MCF 10A (cell line): ENCODE data around the gene TARP.

ENCODE experiments used
- BruUV-seq: library from RNA; stranded (reverse); fragments of 400-500 nt; replicated peaks from 2 replicates; lab custom pipeline; 2021; lab: Mats Ljungman, UMichigan
- CTCF ChIA-PET: fragments of 300-600 bp; sonication (Branson Sonifier 250); formaldehyde crosslinking; extraction: SDS; loops from one replicate; lab custom pipeline; 2021; ENCODE audit warnings: antibody characterized with exemption, inconsistent platforms; lab: Yijun Ruan, JAX
- POLR2A ChIA-PET: fragments of 300-600, 350-650 bp; sonication (Branson Sonifier 250); formaldehyde crosslinking; extraction: SDS; loops from one replicate; lab custom pipeline; 2020; ENCODE audit warnings: antibody characterized with exemption, inconsistent platforms; lab: Yijun Ruan, JAX
- DNase-seq: peaks from one replicate; pipeline ENCODE4 v3.0.0-alpha.2; 2018; ENCODE audit not compliant: unreplicated experiment
- H3K27ac Mint-ChIP-seq: one replicate; pipeline ENCODE4 v1.8.0; 2022; ENCODE audit warnings: mild to moderate bottlenecking, low read depth, mixed read lengths; ENCODE audit not compliant: unreplicated experiment
- H3K27me3 Mint-ChIP-seq: one replicate; pipeline ENCODE4 v1.8.0; 2022; ENCODE audit warnings: mixed read lengths; ENCODE audit not compliant: insufficient read depth, unreplicated experiment
- H3K36me3 Mint-ChIP-seq: one replicate; pipeline ENCODE4 v1.8.0; 2022; ENCODE audit warnings: mild to moderate bottlenecking, moderate library complexity, mixed read lengths; ENCODE audit not compliant: insufficient read depth, unreplicated experiment
- H3K4me1 Mint-ChIP-seq: one replicate; pipeline ENCODE4 v1.8.0; 2022; ENCODE audit warnings: mixed read lengths; ENCODE audit not compliant: insufficient read depth, unreplicated experiment
- H3K4me3 Mint-ChIP-seq: one replicate; pipeline ENCODE4 v1.8.0; 2022; ENCODE audit warnings: mild to moderate bottlenecking, moderate library complexity, mixed read lengths; ENCODE audit not compliant: unreplicated experiment
- H3K9me3 Mint-ChIP-seq: one replicate; pipeline ENCODE4 v1.8.0; 2022; ENCODE audit warnings: mixed read lengths; ENCODE audit not compliant: unreplicated experiment
- CTCF ChIP-seq: fragments of 200-600 bp; IDR thresholded peaks from one replicate; pipeline ENCODE4 v1.8.0; 2022; ENCODE audit warnings: antibody characterized with exemption, mild to moderate bottlenecking; ENCODE audit not compliant: unreplicated experiment
- intact Hi-C: fragments of 100-400 bp; cut with micrococcal nuclease; formaldehyde crosslinking; loops from 2 replicates; pipeline ENCODE4 v1.14.1; 2022

TARP gene

GRCh38 chr7:38273286-38273995 lies at the start of gene TARP:
TARP (minus strand) TSS chr7:38273636.
- TF ChIP-seq CTCF = no peak
- Mint-ChIP-seq H3K9me3 (no peaks in the 10 kb centered on the region), H3K27me3 (peaks cover 50% of the 10 kb centered on the region), H3K36me3 (no peaks in the 10 kb centered on the region), H3K4me3 (no peak within 1 kb of the TSS), H3K27ac (no peak within 1 kb of the TSS), H3K4me1 (no peaks in the 10 kb centered on the region)
- POLR2A ChIA-PET = interaction anchor here (0.5 to 0.6 kb wide), 2 partner anchors 207 to 391 kb away, joined by 3 read pairs; no protein-coding TSS in a partner anchor
- DNase-seq = no peak
- BruUV-seq = no TSS peak
- CTCF ChIA-PET = interaction anchor here (0.7 kb wide), 2 partner anchors 46 to 68 kb away, joined by 3 to 7 read pairs; no protein-coding TSS in a partner anchor
- intact Hi-C loops = no loop called here

- Mint-ChIP-seq H3K27ac (no peak overlapping the region), H3K4me1 (peaks cover 7% of the 10 kb centered on the region), H3K27me3 (peaks cover 62% of the 10 kb centered on the region), H3K9me3 (no peaks in the 10 kb centered on the region), H3K4me3 (no peak overlapping the region), H3K36me3 (no peaks in the 10 kb centered on the region)
- POLR2A ChIA-PET = no interaction called here
- CTCF ChIA-PET = interaction anchor here (0.7 to 7.4 kb wide), 8 partner anchors 12 to 432 kb away, joined by 3 to 43 read pairs (median 4); no protein-coding TSS in a partner anchor
- intact Hi-C loops = no loop called here
- TF ChIP-seq CTCF = no peak
- BruUV-seq = no TSS peak
- DNase-seq = no peak
Measured at GRCh38 chr7:38323156-38323555, 49.7 kb upstream of the TARP start.

GRCh38 chr7:38322461-38322860 lies 49.0 kb upstream of the TARP start:
- BruUV-seq = no TSS peak
- TF ChIP-seq CTCF = no peak
- Mint-ChIP-seq H3K36me3 (no peaks in the 10 kb centered on the region), H3K27ac (no peak overlapping the region), H3K27me3 (peaks cover 60% of the 10 kb centered on the region), H3K4me1 (peaks cover 7% of the 10 kb centered on the region), H3K4me3 (no peak overlapping the region), H3K9me3 (no peaks in the 10 kb centered on the region)
- CTCF ChIA-PET = interaction anchor here (0.6 to 7.4 kb wide), 10 partner anchors 12 to 432 kb away, joined by 3 to 43 read pairs (median 4); no protein-coding TSS in a partner anchor
- POLR2A ChIA-PET = no interaction called here
- intact Hi-C loops = no loop called here
- no peak for DNase-seq

- BruUV-seq = no TSS peak
- Mint-ChIP-seq H3K27ac (no peak overlapping the region), H3K27me3 (peaks cover 55% of the 10 kb centered on the region), H3K4me1 (peaks cover 7% of the 10 kb centered on the region), H3K9me3 (no peaks in the 10 kb centered on the region), H3K4me3 (no peak overlapping the region), H3K36me3 (no peaks in the 10 kb centered on the region)
- no peak for DNase-seq
- TF ChIP-seq CTCF = no peak
- CTCF ChIA-PET = interaction anchor here (0.6 to 7.4 kb wide), 12 partner anchors 13 to 1823 kb away, joined by 3 to 43 read pairs (median 4); no protein-coding TSS in a partner anchor
- intact Hi-C loops = no loop called here
- POLR2A ChIA-PET = interaction anchor here (0.7 to 1.1 kb wide), 2 partner anchors 9 to 14 kb away, joined by 3 read pairs; no protein-coding TSS in a partner anchor
Measured at GRCh38 chr7:38321967-38322366, 48.5 kb upstream of the TARP start.
